Activated CD4-positive, alpha-beta T cell treated with anti-CD3 and anti-CD28 coated beads, Interleukin-2, amount 10 ng/mL, durations not matched to agents 7 days and 5 days (primary cell): ENCODE data around the gene ALOXE3. TPM values are rescaled to one million over a fixed set of nuclear protein-coding genes. Genes with fewer than 3 reads are reported as not detected.

Experiments
- CTCF ChIA-PET: fragments of 350-600 bp; sonication (Branson Sonifier 250); formaldehyde crosslinking; loops from one replicate; lab custom pipeline; 2021; ENCODE audit warnings: antibody characterized with exemption; lab: Charles Lee
- POLR2A ChIA-PET: fragments of 350-600 bp; sonication (Branson Sonifier 250); formaldehyde crosslinking; loops from one replicate; lab custom pipeline; 2021; ENCODE audit warnings: antibody characterized with exemption; lab: Charles Lee
- DNase-seq: peaks from one replicate; pipeline ENCODE4 v3.0.0-alpha.2; 2020
- H3K27ac Mint-ChIP-seq: one replicate; pipeline ENCODE4 v1.8.0; 2021; ENCODE audit warnings: mild to moderate bottlenecking, moderate library complexity, mixed read lengths
- H3K27me3 Mint-ChIP-seq: one replicate; pipeline ENCODE4 v1.8.0; 2021; ENCODE audit warnings: mixed read lengths
- H3K36me3 Mint-ChIP-seq: one replicate; pipeline ENCODE4 v1.8.0; 2021; ENCODE audit warnings: low read depth, mixed read lengths
- H3K4me1 Mint-ChIP-seq: one replicate; pipeline ENCODE4 v1.8.0; 2021; ENCODE audit warnings: mixed read lengths
- H3K4me3 Mint-ChIP-seq: one replicate; pipeline ENCODE4 v1.8.0; 2021; ENCODE audit warnings: mild to moderate bottlenecking, moderate library complexity, mixed read lengths
- H3K9me3 Mint-ChIP-seq: one replicate; pipeline ENCODE4 v1.8.0; 2021; ENCODE audit warnings: mixed read lengths
- total RNA-seq, 2 experiments: library from RNA; stranded (reverse); gene quantifications; one replicate each; pipeline ENCODE4 v1.2.3, GENCODE V29; 2021

ALOXE3 gene
- total RNA-seq, 2 experiments from 2014 or later = not detected

DNA sequence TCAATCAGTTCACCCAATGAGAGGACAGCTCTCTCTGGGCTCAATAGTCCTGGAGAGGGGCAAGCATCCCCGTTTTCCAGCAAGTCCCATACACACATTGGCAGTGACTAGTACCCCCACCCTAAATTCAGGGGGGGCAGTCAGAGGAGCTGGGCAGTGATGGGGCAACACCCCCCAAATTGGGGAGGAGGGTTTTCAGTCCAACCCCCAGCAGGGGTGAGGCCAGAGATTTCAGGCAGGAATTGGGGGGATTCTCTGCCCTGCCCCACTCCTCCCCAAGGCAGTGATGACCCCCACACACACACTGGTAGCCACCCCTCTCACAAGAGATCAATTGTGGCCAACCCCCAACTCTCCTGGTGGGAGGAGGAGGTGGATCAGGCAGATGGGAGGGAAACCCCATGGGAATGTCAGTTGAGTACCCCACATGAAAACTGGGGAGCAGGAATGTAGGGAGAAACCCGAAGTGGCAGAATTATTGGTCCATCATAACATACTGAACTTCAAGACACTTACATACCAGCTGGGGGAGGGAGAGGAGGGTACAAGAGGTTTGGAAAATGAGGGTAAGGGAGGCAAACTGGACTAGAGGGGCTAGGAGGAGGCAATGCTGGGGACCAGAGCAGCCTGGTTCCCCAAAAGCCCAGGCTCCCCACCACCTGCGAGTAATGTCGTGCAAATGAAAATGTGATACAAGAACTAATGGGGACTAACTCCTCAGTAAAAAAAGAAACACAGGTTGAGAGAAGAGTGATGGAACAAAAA lies 41.3 kb upstream of the ALOXE3 start:
- Mint-ChIP-seq H3K4me1 (peaks cover 53% of the 10 kb centered on the region), H3K36me3 (peaks cover 37% of the 10 kb centered on the region), H3K9me3 (no peaks in the 10 kb centered on the region), H3K27me3 (no peaks in the 10 kb centered on the region), H3K27ac (peak overlapping the region; percentile 93), H3K4me3 (no peak overlapping the region)
- CTCF ChIA-PET = interaction anchor here (1.5 to 3.3 kb wide), 5 partner anchors 14 to 40 kb away, joined by 5 to 13 read pairs (median 8); partner anchors contain the start of gene BORCS6
- DNase-seq = no peak
- POLR2A ChIA-PET = no interaction called here

DNA sequence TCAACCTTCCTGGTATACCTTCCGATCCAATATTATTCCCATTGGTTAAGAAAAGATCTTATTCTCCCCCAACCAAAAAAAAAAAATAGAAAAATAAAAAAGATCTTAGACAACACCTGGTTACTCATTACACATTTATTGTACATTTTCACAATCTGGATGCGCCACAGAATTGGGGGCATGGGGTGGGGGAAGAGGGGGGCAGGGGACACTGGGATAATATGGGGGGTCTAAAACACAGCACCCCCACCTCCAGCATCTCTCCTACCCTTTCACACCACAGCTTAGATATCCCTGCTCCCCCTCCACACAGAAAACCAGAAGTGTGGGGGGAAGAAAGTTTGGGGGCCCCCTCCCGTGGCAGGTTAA lies 40.7 kb upstream of the ALOXE3 start:
- no peaks in the 10 kb centered on the region for H3K9me3 Mint-ChIP-seq
- H3K27me3 Mint-ChIP-seq = no peaks in the 10 kb centered on the region
- H3K4me3 Mint-ChIP-seq = no peak overlapping the region
- ChIA-PET CTCF (interaction anchor here (1.0 to 6.3 kb wide), 9 partner anchors 11 to 40 kb away, joined by 3 to 68 read pairs (median 6); partner anchors contain the start of genes BORCS6 and HES7), POLR2A (interaction anchor here (1.2 kb wide), 1 partner anchor 14 kb away, joined by 4 read pairs; no protein-coding TSS in a partner anchor)
- DNase-seq = no peak
- H3K4me1 Mint-ChIP-seq = peaks cover 47% of the 10 kb centered on the region
- peak overlapping the region; percentile 11 for H3K27ac Mint-ChIP-seq
- H3K36me3 Mint-ChIP-seq = peaks cover 37% of the 10 kb centered on the region

GRCh38 chr17:8158267-8159031 lies 40.1 kb upstream of the ALOXE3 start:
- Mint-ChIP-seq H3K27ac (no peak overlapping the region), H3K36me3 (peaks cover 37% of the 10 kb centered on the region), H3K27me3 (no peaks in the 10 kb centered on the region), H3K4me1 (peaks cover 44% of the 10 kb centered on the region), H3K4me3 (peak overlapping the region; percentile 31), H3K9me3 (no peaks in the 10 kb centered on the region)
- peak; percentile 92 for DNase-seq
- POLR2A ChIA-PET = interaction anchor here (1.2 kb wide), 1 partner anchor 15 kb away, joined by 4 read pairs; no protein-coding TSS in a partner anchor
- CTCF ChIA-PET = interaction anchor here (0.6 to 6.3 kb wide), 14 partner anchors 9 to 63 kb away, joined by 3 to 68 read pairs (median 5); partner anchors contain the start of genes BORCS6 and HES7

GRCh38 chr17:8156246-8156992 lies 38.1 kb upstream of the ALOXE3 start:
- no peaks in the 10 kb centered on the region for H3K9me3 Mint-ChIP-seq
- H3K4me1 Mint-ChIP-seq = peaks cover 51% of the 10 kb centered on the region
- H3K36me3 Mint-ChIP-seq = peaks cover 31% of the 10 kb centered on the region
- H3K27ac Mint-ChIP-seq = no peak overlapping the region
- ChIA-PET CTCF (interaction anchor here (0.6 to 6.3 kb wide), 13 partner anchors 10 to 63 kb away, joined by 3 to 68 read pairs (median 5); no protein-coding TSS in a partner anchor), POLR2A (interaction anchor here (0.9 to 1.9 kb wide), 6 partner anchors 17 to 224 kb away, joined by 3 to 16 read pairs (median 4); partner anchors contain the start of genes BORCS6, CNTROB and TRAPPC1)
- peak; percentile 100 for DNase-seq
- H3K4me3 Mint-ChIP-seq = no peak overlapping the region
- no peaks in the 10 kb centered on the region for H3K27me3 Mint-ChIP-seq

- Mint-ChIP-seq H3K9me3 (no peaks in the 10 kb centered on the region), H3K27me3 (no peaks in the 10 kb centered on the region), H3K4me1 (peaks cover 47% of the 10 kb centered on the region), H3K27ac (no peak overlapping the region), H3K36me3 (peaks cover 26% of the 10 kb centered on the region), H3K4me3 (no peak overlapping the region)
- no peak for DNase-seq
- POLR2A ChIA-PET = interaction anchor here (1.2 to 1.4 kb wide), 2 partner anchors 17 to 67 kb away, joined by 3 to 16 read pairs; no protein-coding TSS in a partner anchor
- CTCF ChIA-PET = interaction anchor here (0.8 to 6.3 kb wide), 7 partner anchors 9 to 63 kb away, joined by 3 to 68 read pairs (median 5); no protein-coding TSS in a partner anchor
Measured at GRCh38 chr17:8155996-8156245, 37.6 kb upstream of the ALOXE3 start.

DNA sequence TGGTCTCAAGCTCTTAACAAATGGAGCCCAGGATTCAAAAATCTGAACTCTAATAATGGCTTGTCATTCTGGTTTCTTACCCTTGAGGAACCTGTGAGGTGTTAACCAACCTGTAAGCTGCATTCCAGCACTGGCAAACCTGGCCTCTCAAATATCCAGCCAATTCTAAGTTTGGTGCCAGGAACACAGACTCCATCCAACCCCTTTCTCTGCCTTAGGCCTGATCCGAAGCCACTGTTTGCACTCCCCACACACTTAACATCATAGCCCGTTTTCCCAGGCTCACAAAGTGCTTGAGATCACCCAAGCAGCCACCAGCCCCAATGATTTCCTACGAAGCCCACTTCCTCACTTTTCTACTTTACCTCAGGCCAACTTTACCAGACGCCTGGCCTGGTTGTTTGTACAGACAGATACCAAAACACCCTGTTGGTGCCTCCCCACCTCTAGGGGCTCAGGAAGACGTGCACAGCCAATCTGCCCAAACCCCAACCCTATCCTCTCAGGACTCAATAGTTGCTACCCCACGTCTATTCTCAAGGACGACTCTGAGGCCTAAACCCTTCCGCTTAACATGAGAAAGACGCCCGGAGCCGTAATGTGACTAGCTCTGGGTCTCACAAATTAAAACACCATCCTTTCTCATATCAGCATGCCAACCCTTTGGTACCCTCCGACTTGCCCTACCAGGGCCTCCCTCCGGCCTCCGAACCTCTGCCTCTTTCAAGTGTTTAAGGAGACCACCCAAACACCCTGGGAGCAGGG lies 37.1 kb upstream of the ALOXE3 start:
- peaks cover 44% of the 10 kb centered on the region for H3K4me1 Mint-ChIP-seq
- peaks cover 21% of the 10 kb centered on the region for H3K36me3 Mint-ChIP-seq
- DNase-seq = peak; percentile 22
- no peak overlapping the region for H3K4me3 Mint-ChIP-seq
- H3K27me3 Mint-ChIP-seq = no peaks in the 10 kb centered on the region
- H3K9me3 Mint-ChIP-seq = no peaks in the 10 kb centered on the region
- ChIA-PET POLR2A (no interaction called here), CTCF (interaction anchor here (1.3 to 6.3 kb wide), 5 partner anchors 9 to 36 kb away, joined by 3 to 68 read pairs (median 9); no protein-coding TSS in a partner anchor)
- H3K27ac Mint-ChIP-seq = no peak overlapping the region

- no peaks in the 10 kb centered on the region for H3K27me3 Mint-ChIP-seq
- H3K27ac Mint-ChIP-seq = no peak overlapping the region
- H3K9me3 Mint-ChIP-seq = no peaks in the 10 kb centered on the region
- DNase-seq = no peak
- no peak overlapping the region for H3K4me3 Mint-ChIP-seq
- CTCF ChIA-PET = interaction anchor here (2.3 to 6.3 kb wide), 4 partner anchors 8 to 35 kb away, joined by 7 to 68 read pairs (median 12); no protein-coding TSS in a partner anchor
- H3K4me1 Mint-ChIP-seq = peaks cover 42% of the 10 kb centered on the region
- POLR2A ChIA-PET = interaction anchor here (0.9 kb wide), 1 partner anchor 18 kb away, joined by 4 read pairs; no protein-coding TSS in a partner anchor
- peaks cover 14% of the 10 kb centered on the region for H3K36me3 Mint-ChIP-seq
Measured at GRCh38 chr17:8154608-8155155, 36.4 kb upstream of the ALOXE3 start.

DNA sequence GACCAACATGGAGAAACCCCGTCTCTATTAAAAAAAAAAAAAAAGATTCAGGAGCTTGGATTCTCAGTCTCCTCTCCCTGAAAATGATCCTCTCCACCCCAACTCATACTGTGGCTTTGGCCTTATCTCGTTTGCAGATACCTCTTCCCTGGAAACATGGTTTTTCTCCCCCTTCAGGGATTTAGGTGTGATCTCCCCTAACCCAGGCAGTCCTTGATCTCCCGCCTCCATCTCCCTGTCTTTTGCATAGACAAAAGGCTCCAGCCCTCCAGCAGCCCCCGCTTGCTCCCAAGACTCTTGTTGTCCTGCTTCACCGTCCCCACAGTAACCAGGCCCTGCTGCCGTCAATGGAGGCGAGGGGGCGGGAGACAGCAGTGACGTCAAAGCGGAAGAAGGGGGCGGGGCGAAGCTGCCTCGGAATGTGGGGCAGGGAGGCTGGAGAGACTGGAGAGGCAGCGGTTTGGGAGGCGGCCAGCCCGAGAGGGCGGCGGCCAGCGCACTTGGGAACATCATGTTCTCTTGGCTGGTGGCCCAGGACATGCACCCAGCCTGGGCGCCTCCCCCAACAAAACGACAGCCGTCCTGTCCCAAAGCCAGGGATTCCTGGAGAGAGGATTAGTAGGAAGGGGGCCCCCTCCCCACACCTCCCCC lies 35.8 kb upstream of the ALOXE3 start:
- ChIA-PET POLR2A (interaction anchor here (0.6 to 0.9 kb wide), 2 partner anchors 19 to 206 kb away, joined by 3 to 4 read pairs; no protein-coding TSS in a partner anchor), CTCF (interaction anchor here (1.1 to 6.3 kb wide), 4 partner anchors 10 to 465 kb away, joined by 3 to 68 read pairs (median 10); partner anchors contain the start of gene WRAP53)
- Mint-ChIP-seq H3K4me3 (no peak overlapping the region), H3K9me3 (no peaks in the 10 kb centered on the region), H3K4me1 (peaks cover 36% of the 10 kb centered on the region), H3K27me3 (no peaks in the 10 kb centered on the region), H3K27ac (no peak overlapping the region), H3K36me3 (peaks cover 11% of the 10 kb centered on the region)
- DNase-seq = peak; percentile 90

DNA sequence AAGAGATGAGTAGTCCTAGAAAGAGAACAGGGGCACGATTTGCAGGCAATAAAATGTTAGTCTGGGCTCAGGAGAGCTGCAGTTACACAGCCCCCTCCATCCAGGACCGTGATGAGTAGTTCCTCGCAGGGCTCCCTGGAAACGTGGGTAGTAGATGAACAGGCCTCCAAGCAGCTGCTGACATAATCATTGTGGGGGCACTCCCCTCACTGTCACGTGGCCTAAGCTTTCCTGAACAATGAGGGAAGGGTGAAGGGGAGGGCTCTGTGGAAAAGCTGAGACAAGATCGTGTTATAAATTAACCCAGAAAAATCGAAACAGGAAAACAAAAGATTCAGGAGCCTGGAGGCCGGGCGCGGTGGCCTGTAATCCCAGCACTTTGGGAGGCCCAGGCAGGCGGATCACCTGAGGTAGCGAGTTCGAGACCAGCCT lies 35.2 kb upstream of the ALOXE3 start:
- peaks cover 31% of the 10 kb centered on the region for H3K4me1 Mint-ChIP-seq
- H3K4me3 Mint-ChIP-seq = peak overlapping the region; percentile 40
- POLR2A ChIA-PET = interaction anchor here (0.6 to 0.9 kb wide), 2 partner anchors 19 to 207 kb away, joined by 3 to 4 read pairs; no protein-coding TSS in a partner anchor

DNA sequence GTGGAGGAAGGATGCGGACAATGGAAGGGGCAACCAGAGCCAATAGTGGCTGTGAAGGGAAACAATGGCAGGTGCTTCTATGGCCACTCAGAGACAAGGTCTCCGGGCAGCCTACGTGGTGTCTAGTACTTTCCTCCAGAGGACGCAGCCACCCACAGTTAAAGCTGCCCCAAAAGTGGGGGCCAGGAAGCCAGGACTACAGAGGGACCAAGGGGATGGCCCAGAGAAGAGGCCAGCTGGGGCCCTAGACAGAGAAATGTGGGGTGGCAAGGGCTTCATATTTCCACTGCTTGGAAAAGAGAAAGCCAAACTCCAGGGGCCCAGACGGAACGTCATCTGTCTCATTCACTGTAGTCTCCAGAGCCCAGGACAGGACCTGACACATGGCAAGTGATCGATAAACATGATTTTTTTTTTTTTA lies 34.7 kb upstream of the ALOXE3 start:
- Mint-ChIP-seq H3K36me3 (peaks cover 8% of the 10 kb centered on the region), H3K27ac (no peak overlapping the region), H3K4me3 (peak overlapping the region; percentile 84), H3K27me3 (no peaks in the 10 kb centered on the region), H3K4me1 (peaks cover 27% of the 10 kb centered on the region), H3K9me3 (no peaks in the 10 kb centered on the region)
- ChIA-PET CTCF (interaction anchor here (1.1 to 6.3 kb wide), 3 partner anchors 14 to 464 kb away, joined by 3 to 68 read pairs (median 3); partner anchors contain the start of gene WRAP53), POLR2A (no interaction called here)
- DNase-seq = no peak

More for the DNA sequence above, 35.2 kb upstream of the ALOXE3 start:
- Mint-ChIP-seq H3K27me3 (no peaks in the 10 kb centered on the region), H3K27ac (no peak overlapping the region), H3K9me3 (no peaks in the 10 kb centered on the region), H3K36me3 (peaks cover 7% of the 10 kb centered on the region)
- CTCF ChIA-PET = interaction anchor here (1.1 to 6.3 kb wide), 4 partner anchors 11 to 465 kb away, joined by 3 to 68 read pairs (median 5); partner anchors contain the start of gene WRAP53
- no peak for DNase-seq
